ENCODE results near the gene FBXO36. TPM values are rescaled to one million over a fixed set of nuclear protein-coding genes. Genes with fewer than 3 reads are reported as not detected.
"Not testable (repeated sequence)": the region's sequence is repeated elsewhere in the genome, so short reads cannot be mapped to it uniquely, and the experiment has no call there.

Gene FBXO36
- total RNA-seq, 2 experiments from 2014 or later = 1.6 to 1.9 TPM

- peaks cover 53% of the 10 kb centered on the region for H3K4me1 Mint-ChIP-seq (ENCODE audit: low read depth)
- H3K27me3 Mint-ChIP-seq (ENCODE audit: low read depth) = no peaks in the 10 kb centered on the region
- no peak overlapping the region for H3K4me3 Mint-ChIP-seq
- peaks cover 8% of the 10 kb centered on the region for H3K36me3 Mint-ChIP-seq (ENCODE audit: low read depth)
- no peak overlapping the region for H3K27ac Mint-ChIP-seq
- intact Hi-C loops (cut with micrococcal nuclease) = no loop called here
- CTCF ChIA-PET = interaction anchor here (1.5 kb wide), 1 partner anchor 87 kb away, joined by 5 read pairs; no protein-coding TSS in a partner anchor
- no peak for DNase-seq
- H3K9me3 Mint-ChIP-seq = no peaks in the 10 kb centered on the region
Measured at GRCh38 chr2:229889023-229889422, 33.3 kb upstream of the FBXO36 start.

DNA sequence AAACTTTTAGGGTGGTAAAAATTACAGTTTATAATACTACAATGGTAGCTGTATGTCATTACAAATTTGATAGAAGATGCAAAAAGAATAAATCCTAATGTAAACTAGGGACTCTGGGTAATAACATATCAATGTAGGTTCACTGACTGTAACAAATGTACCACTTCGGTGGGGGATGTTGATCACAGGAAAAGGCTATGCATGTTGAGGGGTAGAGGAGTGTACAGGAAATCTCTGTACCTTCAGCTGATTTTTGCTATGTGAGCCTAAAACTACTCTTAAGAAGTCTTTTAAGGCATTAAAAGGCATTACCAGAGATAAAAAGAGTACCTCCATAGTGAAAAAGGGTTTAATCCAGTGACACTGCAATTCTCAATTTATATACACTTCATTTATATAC, 25.4 kb upstream of the FBXO36 start:
- Mint-ChIP-seq H3K36me3 (ENCODE audit: low read depth) (peaks cover 10% of the 10 kb centered on the region), H3K9me3 (no peaks in the 10 kb centered on the region), H3K4me3 (no peak overlapping the region), H3K4me1 (ENCODE audit: low read depth) (peaks cover 52% of the 10 kb centered on the region), H3K27ac (no peak overlapping the region), H3K27me3 (ENCODE audit: low read depth) (no peaks in the 10 kb centered on the region)
- intact Hi-C loops (cut with micrococcal nuclease) = no loop called here
- CTCF ChIA-PET = interaction anchor here (1.0 kb wide), 1 partner anchor 95 kb away, joined by 3 read pairs; no protein-coding TSS in a partner anchor
- DNase-seq = no peak

DNA sequence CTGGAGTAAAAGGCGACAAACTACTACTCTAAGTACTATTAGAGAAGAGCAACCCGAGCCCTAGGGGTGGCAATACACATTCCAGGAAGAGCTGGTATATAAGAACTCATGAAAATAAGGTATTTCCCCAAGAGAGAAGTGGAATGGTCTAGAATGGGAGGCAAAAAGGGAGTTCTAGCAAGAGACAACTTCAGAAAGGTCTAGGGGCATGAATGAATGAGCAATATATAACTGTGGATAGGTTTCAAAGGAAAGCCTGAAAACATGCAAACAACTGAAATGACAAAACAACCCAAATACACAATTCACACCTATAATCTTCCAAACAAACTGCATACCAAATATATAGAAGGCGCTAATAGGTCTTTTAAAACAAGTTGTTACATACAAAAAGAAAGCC, 22.7 kb upstream of the FBXO36 start:
- no peaks in the 10 kb centered on the region for H3K9me3 Mint-ChIP-seq
- peak overlapping the region; percentile 26 for H3K27ac Mint-ChIP-seq
- H3K36me3 Mint-ChIP-seq (ENCODE audit: low read depth) = peaks cover 12% of the 10 kb centered on the region
- no peaks in the 10 kb centered on the region for H3K27me3 Mint-ChIP-seq (ENCODE audit: low read depth)
- H3K4me3 Mint-ChIP-seq = no peak overlapping the region
- DNase-seq = no peak
- peaks cover 43% of the 10 kb centered on the region for H3K4me1 Mint-ChIP-seq (ENCODE audit: low read depth)
- intact Hi-C loops (cut with micrococcal nuclease) = no loop called here
- CTCF ChIA-PET = interaction anchor here (0.6 to 0.9 kb wide), 2 partner anchors 11 to 35 kb away, joined by 3 to 4 read pairs; no protein-coding TSS in a partner anchor

DNA sequence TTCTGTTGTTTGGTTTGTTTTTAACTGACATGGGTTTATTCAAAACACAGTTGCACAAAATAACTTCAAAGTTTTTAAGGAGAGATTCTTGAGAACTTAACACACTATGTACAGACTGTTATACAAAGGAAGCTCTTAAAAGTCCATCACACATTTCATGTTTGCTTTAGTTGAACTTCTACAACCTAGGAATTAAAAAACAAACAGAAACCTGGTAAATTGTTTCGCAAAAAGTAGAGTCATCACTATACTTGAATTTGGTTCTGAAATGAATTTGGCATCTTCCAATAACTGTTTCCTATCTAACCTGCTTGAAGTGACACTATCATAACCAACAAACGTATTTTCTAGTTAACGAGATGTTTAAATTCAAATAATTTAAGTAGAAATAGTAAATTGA, 22.3 kb upstream of the FBXO36 start:
- H3K9me3 Mint-ChIP-seq = no peaks in the 10 kb centered on the region
- no peak overlapping the region for H3K27ac Mint-ChIP-seq
- intact Hi-C loops (cut with micrococcal nuclease) = no loop called here
- peaks cover 14% of the 10 kb centered on the region for H3K36me3 Mint-ChIP-seq (ENCODE audit: low read depth)
- H3K4me1 Mint-ChIP-seq (ENCODE audit: low read depth) = peaks cover 43% of the 10 kb centered on the region
- no peak for DNase-seq
- CTCF ChIA-PET = interaction anchor here (0.9 kb wide), 1 partner anchor 11 kb away, joined by 3 read pairs; no protein-coding TSS in a partner anchor
- H3K4me3 Mint-ChIP-seq = no peak overlapping the region
- no peaks in the 10 kb centered on the region for H3K27me3 Mint-ChIP-seq (ENCODE audit: low read depth)

- H3K9me3 Mint-ChIP-seq; H3K27ac Mint-ChIP-seq; H3K4me3 Mint-ChIP-seq; H3K27me3 Mint-ChIP-seq (ENCODE audit: low read depth); intact Hi-C loops (cut with micrococcal nuclease); DNase-seq: not testable (repeated sequence)
- CTCF ChIA-PET = interaction anchor here (0.6 kb wide), 1 partner anchor 155 kb away, joined by 3 read pairs; no protein-coding TSS in a partner anchor
- Mint-ChIP-seq H3K36me3 (ENCODE audit: low read depth) (peaks cover 14% of the 10 kb centered on the region), H3K4me1 (ENCODE audit: low read depth) (peaks cover 47% of the 10 kb centered on the region)
Measured at GRCh38 chr2:229900514-229900913, 21.8 kb upstream of the FBXO36 start.

- DNase-seq = no peak
- Mint-ChIP-seq H3K36me3 (ENCODE audit: low read depth) (peaks cover 14% of the 10 kb centered on the region), H3K9me3 (no peaks in the 10 kb centered on the region), H3K27ac (no peak overlapping the region), H3K4me1 (ENCODE audit: low read depth) (peaks cover 49% of the 10 kb centered on the region), H3K4me3 (no peak overlapping the region), H3K27me3 (ENCODE audit: low read depth) (no peaks in the 10 kb centered on the region)
- CTCF ChIA-PET = interaction anchor here (0.9 kb wide), 1 partner anchor 121 kb away, joined by 3 read pairs; no protein-coding TSS in a partner anchor
- intact Hi-C loops (cut with micrococcal nuclease) = no loop called here
Measured at GRCh38 chr2:229901819-229902218, 20.5 kb upstream of the FBXO36 start.

GRCh38 chr2:229903037-229903436, 19.3 kb upstream of the FBXO36 start:
- Mint-ChIP-seq H3K36me3 (ENCODE audit: low read depth) (peaks cover 22% of the 10 kb centered on the region), H3K27ac (no peak overlapping the region), H3K27me3 (ENCODE audit: low read depth) (no peaks in the 10 kb centered on the region), H3K4me3 (no peak overlapping the region), H3K4me1 (ENCODE audit: low read depth) (peaks cover 48% of the 10 kb centered on the region), H3K9me3 (no peaks in the 10 kb centered on the region)
- CTCF ChIA-PET = interaction anchor here (0.6 to 0.9 kb wide), 4 partner anchors 39 to 1162 kb away, joined by 3 read pairs; no protein-coding TSS in a partner anchor
- DNase-seq = no peak
- intact Hi-C loops (cut with micrococcal nuclease) = no loop called here

DNA sequence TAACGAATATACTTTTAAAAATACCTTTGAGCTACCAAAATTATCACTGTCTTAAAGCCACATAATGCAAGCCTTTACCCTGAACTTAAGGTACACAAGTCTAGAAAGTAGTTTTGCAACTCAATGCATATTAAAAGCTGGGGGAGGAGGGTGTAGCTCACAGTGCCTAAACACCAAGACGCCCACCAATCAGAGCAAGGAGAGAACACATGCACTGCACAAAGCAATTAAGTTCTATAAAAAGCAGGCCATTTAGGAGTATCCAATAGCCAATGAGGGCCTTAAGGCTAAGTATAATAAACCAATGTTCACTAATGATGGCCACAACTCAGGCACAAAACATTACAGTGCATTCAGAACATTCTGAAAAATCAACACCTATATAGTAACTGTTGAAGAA, 16.7 kb upstream of the FBXO36 start:
- no peaks in the 10 kb centered on the region for H3K27me3 Mint-ChIP-seq (ENCODE audit: low read depth)
- no peak overlapping the region for H3K4me3 Mint-ChIP-seq
- intact Hi-C loops (cut with micrococcal nuclease) = no loop called here
- peaks cover 36% of the 10 kb centered on the region for H3K4me1 Mint-ChIP-seq (ENCODE audit: low read depth)
- no peak overlapping the region for H3K27ac Mint-ChIP-seq
- H3K36me3 Mint-ChIP-seq (ENCODE audit: low read depth) = peaks cover 24% of the 10 kb centered on the region
- DNase-seq = no peak
- H3K9me3 Mint-ChIP-seq = no peaks in the 10 kb centered on the region
- CTCF ChIA-PET = interaction anchor here (1.0 kb wide), 1 partner anchor 102 kb away, joined by 3 read pairs; no protein-coding TSS in a partner anchor

- H3K9me3 Mint-ChIP-seq = no peaks in the 10 kb centered on the region
- CTCF ChIA-PET = interaction anchor here (4.6 kb wide), 1 partner anchor 108 kb away, joined by 43 read pairs; no protein-coding TSS in a partner anchor
- DNase-seq = no peak
- no peak overlapping the region for H3K4me3 Mint-ChIP-seq
- peaks cover 51% of the 10 kb centered on the region for H3K4me1 Mint-ChIP-seq (ENCODE audit: low read depth)
- no peaks in the 10 kb centered on the region for H3K27me3 Mint-ChIP-seq (ENCODE audit: low read depth)
- peaks cover 16% of the 10 kb centered on the region for H3K36me3 Mint-ChIP-seq (ENCODE audit: low read depth)
- intact Hi-C loops (cut with micrococcal nuclease) = no loop called here
- H3K27ac Mint-ChIP-seq = no peak overlapping the region
Measured at GRCh38 chr2:229909090-229909489, 13.2 kb upstream of the FBXO36 start.

DNA sequence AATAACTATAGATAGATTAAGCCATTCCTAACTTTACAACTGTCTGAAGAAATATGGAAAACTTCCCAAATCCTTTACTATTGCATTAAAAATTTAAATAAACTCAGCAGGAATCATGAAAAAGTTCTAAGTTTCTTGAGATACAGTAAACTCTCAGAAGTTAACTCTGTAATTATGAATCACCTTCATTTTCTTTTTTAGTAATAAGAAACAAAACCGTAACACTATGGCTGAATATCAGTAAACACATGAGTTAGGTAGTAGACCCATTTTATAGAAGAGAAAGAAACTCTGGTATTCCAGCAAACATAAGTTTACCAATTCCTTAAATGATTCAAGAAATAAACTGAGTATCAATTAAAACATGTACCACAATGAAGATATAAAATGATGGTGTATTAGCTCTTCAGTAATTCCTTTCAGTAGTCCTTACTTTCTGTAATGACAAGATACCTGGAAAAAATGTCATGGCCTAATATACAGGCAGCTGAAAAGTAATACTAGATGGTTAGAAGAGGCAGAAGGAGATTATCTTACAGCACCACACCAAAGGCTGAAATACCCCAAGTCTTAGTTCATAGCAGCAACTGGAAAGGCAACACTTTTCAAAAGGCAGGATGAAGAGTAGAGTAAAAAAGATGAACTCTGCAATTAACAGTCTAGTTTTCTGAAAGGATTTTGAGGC, 12.0 kb upstream of the FBXO36 start:
- H3K4me3 Mint-ChIP-seq = no peak overlapping the region
- H3K9me3 Mint-ChIP-seq = no peaks in the 10 kb centered on the region
- intact Hi-C loops (cut with micrococcal nuclease) = loop anchor here (1.0 to 10.0 kb wide), 5 partner anchors 9 to 705 kb away; no protein-coding TSS in a partner anchor
- DNase-seq = no peak
- peak overlapping the region; percentile 7 for H3K27ac Mint-ChIP-seq
- peaks cover 14% of the 10 kb centered on the region for H3K36me3 Mint-ChIP-seq (ENCODE audit: low read depth)
- no peaks in the 10 kb centered on the region for H3K27me3 Mint-ChIP-seq (ENCODE audit: low read depth)
- H3K4me1 Mint-ChIP-seq (ENCODE audit: low read depth) = peaks cover 54% of the 10 kb centered on the region
- CTCF ChIA-PET = interaction anchor here (0.6 to 4.6 kb wide), 11 partner anchors 8 to 129 kb away, joined by 3 to 43 read pairs (median 4); partner anchors contain the start of genes FBXO36 and TRIP12

DNA sequence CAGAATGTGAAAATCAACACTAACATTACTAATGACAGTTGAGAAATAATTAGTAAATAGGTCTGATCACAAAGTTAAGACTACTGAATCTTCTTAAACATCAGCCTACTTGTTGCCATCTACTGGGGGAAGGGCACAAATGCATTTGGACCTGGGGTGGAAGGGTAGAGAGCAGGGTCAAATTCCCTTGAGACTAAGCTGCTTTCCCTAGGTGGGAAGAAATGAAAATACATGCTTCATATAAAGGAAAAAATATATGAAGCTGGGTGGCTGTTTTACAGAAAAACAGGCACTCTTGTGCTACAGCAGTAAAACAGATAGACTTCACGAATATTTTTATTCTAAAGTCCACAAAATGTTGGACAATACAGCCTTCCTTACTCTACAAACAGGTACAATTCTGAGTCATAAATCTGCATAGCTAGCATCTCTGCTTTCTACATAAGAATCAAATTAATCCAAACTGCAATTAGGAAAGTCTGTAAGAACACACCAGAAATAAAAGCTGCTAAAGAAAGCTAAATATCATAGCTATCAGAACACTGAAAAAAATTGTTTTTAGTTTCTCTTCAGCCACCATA, 11.4 kb upstream of the FBXO36 start:
- CTCF ChIA-PET = interaction anchor here (0.6 to 4.6 kb wide), 12 partner anchors 8 to 195 kb away, joined by 3 to 43 read pairs (median 4); partner anchors contain the start of genes FBXO36 and TRIP12

GRCh38 chr2:229914171-229914570, 8.1 kb upstream of the FBXO36 start:
- intact Hi-C loops (cut with micrococcal nuclease) = loop anchor here (5.0 to 10.0 kb wide), 2 partner anchors 132 to 701 kb away; no protein-coding TSS in a partner anchor
- Mint-ChIP-seq H3K4me3 (no peak overlapping the region), H3K27me3 (ENCODE audit: low read depth) (no peaks in the 10 kb centered on the region), H3K36me3 (ENCODE audit: low read depth) (peaks cover 17% of the 10 kb centered on the region), H3K9me3 (peaks cover 4% of the 10 kb centered on the region), H3K27ac (no peak overlapping the region), H3K4me1 (ENCODE audit: low read depth) (peaks cover 68% of the 10 kb centered on the region)
- no peak for DNase-seq
- CTCF ChIA-PET = no interaction called here

More for the DNA sequence above, 11.4 kb upstream of the FBXO36 start:
- Mint-ChIP-seq H3K4me3 (no peak overlapping the region), H3K9me3 (no peaks in the 10 kb centered on the region), H3K27me3 (ENCODE audit: low read depth) (no peaks in the 10 kb centered on the region), H3K36me3 (ENCODE audit: low read depth) (peaks cover 14% of the 10 kb centered on the region), H3K4me1 (ENCODE audit: low read depth) (peaks cover 53% of the 10 kb centered on the region), H3K27ac (peak overlapping the region; percentile 7)
- intact Hi-C loops (cut with micrococcal nuclease) = loop anchor here (1.0 to 10.0 kb wide), 5 partner anchors 8 to 704 kb away; no protein-coding TSS in a partner anchor
- DNase-seq = peak; percentile 36
